HG03039 (cell line): ENCODE results near the gene ATP8B4.
"Not testable (repeated sequence)": the region's sequence is repeated elsewhere in the genome, so short reads cannot be mapped to it uniquely, and the experiment has no call there.

Source experiments
- ATAC-seq: cut with Tn5 transposase; IDR thresholded peaks from one replicate; pipeline ENCODE4 v1.9.1; 2021; ENCODE audit warnings: mild to moderate bottlenecking, moderate library complexity; ENCODE audit not compliant: unreplicated experiment

The ATP8B4 gene

DNA sequence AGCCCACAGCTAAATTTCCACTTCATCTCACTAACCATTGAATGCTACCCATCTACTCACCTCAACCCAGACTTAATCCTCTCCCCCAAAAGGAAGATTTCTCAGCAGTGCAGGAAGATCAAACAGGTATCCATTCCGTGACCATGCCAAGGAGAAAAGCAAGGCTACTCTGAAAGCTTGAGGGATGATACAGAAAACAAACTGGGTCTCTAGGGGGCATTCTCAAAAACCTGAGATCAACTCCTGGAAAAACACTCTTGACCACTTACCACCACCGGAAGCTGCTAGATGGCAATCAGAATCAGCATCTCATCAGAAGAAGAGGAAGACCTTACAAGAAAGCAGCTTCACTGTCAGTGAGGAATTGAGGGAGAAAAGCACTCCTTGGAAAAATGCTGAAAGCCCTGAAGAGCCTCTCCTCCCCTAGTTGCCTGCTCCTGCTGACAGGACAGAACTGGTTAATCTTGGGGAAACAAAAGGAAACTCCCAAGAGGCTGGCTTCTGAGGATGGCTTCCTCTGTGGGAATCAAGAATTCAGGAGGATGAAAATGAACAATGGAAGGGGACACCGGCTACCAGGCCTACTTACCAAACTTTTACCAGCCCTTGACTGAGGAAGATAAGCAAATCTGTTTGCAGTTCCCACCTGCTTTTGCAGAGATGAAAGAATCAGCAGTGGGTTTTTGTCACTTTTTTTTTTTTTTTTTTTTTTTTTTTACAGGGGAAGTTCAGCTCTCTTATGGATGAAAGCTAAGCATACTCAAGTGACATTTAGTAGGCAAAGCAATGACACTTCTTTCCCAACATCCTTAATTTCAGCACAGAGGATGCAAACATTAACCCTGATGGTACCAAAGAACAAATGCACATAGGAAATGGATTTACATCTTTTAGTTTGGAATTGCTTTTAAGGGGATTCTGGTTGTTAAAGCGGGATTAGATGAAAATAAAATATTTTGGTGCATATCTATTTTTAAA is at the start of gene ATP8B4:
Gene ATP8B4 (minus strand): TSS at position 171 of the 978 bp plus-strand sequence. CDS start 12,267 bp downstream, outside the sequence.
- ATAC-seq, result no peak

DNA sequence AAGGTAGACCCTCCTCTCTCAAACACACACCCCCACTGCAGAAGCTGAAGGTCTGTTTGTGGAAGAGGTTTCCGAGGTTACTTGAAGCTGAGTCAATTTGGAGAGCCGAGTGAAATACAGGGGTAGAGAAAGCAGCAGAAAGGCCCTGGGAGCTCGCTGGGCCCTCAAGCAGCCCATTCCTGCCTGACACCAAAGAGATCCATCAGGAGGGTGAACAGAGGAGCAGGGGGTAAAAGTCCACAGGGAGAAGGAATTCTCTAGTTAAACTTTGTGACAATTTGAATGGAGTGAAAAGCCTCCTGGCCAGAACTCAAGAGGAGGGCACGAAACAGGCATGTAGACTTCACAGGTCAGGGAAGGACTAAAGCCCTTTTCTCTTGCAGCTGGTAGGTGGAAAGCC is 49.3 kb upstream of the ATP8B4 start:
- ATAC-seq, result no peak

DNA sequence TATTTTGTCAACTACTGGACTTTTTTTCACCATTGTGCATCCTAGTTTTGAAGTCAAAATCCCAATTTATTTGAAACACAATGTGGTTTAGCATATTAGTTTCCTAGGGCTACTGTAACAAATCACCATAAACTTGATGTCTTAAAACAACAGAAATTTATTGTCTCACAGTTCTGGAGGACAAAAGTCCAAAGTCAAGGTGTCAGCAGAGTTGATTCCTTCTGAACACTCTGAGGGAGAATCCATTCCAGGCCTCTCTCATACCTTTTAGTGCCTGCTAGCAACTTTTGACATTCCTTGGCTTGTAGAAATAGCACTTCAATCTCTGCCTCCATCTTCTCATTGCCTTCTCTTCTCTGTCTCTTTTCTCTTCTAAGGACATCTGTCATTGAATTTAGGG is 48.1 kb upstream of the ATP8B4 start:
- ATAC-seq, result no peak

GRCh38 chr15:50166216-50166615 is 47.2 kb upstream of the ATP8B4 start:
- no peak for ATAC-seq

GRCh38 chr15:50164458-50164857 is 45.4 kb upstream of the ATP8B4 start:
- ATAC-seq, result no peak

DNA sequence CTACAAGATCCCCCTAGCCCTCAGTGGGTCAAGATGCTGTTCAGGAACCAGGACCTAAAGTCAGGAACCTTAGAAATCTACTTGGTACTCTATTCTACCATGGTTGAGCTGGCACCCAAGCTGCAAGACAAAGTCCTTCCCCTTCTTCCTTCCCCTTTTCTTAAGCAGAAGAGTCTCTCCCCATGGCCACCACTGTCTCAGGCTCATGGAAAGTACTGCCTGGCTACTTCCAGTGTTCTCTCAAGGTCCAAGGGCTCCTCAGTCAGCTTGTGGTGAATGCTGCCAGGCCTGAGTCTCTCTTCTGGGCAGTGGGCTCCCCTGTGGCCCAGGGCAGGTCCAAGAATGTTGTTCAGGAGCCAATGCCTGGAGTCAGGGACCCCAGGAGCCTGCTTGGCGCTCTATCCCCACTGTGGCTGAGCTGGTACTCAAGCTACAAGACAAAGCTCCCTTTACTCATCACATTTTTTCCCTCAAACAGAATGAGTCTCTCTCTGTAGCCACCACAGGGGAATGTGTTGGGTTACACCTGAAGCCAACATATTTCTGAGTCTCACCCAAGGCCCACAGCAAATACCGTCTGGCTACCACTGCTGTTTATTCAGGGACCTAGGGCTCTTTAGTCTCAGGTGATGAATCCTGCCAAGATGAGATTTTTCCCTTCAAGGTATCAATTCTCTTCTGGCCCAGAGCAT is 44.8 kb upstream of the ATP8B4 start:
- ATAC-seq, result no peak

DNA sequence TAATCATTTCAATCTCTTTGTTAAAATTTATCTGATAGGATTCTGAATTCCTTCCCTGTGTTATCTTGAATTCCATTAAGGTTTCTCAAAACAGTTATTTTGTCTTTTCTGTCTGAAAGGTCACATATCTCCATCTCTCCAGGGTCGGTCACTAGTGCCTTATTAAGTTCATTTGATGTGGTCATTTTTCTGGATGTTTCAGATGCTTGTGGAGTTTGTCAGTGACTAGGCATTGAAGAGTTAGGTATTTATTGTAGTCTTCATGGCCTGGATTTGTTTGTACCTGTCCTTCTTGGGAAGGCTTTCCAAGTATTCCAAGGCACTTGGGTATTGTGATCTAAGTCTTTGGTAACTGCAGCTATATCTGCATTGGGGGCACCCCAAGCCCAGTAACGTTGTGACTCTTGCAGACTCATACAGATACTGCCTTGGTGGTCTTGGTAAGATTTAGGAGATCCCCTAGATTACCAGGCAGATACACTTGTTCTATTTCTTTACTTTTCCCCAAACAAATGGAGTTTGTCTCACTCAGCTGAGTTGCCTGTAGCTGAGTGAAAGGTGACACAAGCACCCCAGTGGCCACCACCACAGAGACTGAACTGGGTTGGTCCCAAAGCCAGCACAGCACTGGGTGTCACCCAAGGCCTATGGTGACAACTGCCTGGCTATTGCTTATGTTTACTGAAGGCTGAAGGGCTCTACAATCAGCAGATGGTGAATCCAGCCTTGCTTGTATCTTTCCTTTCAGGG is 44.1 kb upstream of the ATP8B4 start:
- no peak for ATAC-seq

GRCh38 chr15:50158236-50158635 is 39.2 kb upstream of the ATP8B4 start:
- not testable (repeated sequence) for ATAC-seq

- ATAC-seq, result no peak
Observed at GRCh38 chr15:50151476-50151875, 32.4 kb upstream of the ATP8B4 start.

DNA sequence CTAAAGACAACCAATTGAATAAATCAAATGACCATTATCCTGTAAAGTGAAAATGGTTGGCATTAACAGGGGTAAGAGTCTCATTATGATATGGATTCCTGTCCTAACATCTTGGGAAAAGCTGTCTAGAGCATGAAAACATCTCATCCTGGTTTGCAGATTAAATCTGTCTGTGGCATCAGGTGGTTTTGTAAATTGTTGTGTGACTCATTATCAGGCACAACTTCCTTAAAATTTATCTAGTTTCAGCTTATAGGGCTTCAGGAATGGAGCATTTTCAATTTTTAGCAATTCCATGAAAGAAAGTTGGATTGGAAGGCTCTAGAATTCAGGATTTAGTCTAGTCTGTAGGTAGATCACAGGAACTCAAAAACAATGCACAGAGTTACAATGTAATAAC is 31.8 kb upstream of the ATP8B4 start:
- ATAC-seq, result no peak

DNA sequence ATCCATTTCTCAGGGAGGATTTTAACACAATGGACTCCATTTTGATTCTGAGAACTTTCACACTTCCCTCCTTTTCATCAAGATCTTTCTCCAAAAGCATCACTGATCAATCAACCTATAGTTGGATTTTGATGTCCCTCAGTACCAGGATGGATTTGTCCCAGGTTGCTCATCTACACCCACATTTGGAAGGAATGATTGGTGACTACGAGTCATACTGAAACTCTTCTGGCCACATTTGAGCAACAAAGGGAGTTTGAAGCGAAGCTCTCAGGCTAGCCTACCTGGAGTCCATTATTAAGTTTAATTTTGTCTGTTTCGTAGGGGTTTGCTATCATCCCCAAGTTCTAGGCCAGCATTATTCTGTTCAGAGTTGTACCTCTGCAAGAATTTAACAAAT is 31.3 kb upstream of the ATP8B4 start:
- no peak for ATAC-seq

- ATAC-seq, result no peak
Observed at GRCh38 chr15:50149090-50149489, 30.1 kb upstream of the ATP8B4 start.

DNA sequence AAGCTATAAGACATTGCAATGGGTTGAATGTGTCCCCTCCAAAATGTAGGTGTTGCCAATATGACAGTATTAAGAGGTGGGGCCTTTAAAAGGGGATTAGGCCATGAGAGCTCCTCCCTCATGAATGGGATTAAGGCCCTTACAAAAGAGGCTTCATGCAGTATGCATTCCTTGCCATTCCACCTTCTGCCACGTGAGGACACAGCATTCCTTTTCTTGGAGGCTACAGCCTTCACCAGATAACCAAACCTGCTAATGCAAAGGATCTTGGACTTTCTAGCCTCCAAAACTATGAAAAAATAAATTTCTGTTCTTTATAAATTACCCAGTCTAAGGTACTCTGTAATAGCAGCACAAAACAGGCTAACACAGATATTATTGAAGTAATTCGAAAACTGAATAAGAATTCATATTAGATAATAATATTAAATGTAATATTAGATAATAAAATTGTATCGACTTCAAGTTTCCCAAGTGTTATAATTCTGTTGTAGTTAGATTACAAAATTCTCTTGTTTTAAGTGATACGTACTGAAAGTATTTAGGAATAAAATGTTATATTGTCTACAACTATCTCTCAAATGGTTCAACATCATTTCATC is 29.4 kb upstream of the ATP8B4 start:
- ATAC-seq, result no peak

DNA sequence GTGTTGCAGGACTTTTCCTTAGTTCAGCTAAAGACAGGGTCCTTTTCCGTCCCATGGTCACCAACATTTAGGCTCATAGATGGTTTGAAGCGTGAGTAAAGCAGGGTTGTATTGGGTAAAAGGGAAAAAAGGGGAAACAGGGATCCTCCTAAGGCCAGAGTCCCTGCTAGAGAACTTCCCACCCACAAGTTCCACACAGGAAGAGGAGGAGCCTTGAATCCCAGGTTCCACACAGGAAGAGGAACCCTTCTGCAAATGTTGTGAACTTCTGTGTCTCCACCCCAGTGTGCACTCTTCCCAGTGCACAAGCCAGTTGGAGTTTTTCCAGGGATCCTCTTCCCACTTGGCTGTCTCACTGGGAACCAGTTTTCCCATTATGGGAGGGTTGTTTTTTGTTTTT is 27.6 kb upstream of the ATP8B4 start:
- ATAC-seq, result no peak

GRCh38 chr15:50145451-50145872 is 26.4 kb upstream of the ATP8B4 start:
- no peak for ATAC-seq

- ATAC-seq, result no peak
Observed at GRCh38 chr15:50144341-50145120, 25.5 kb upstream of the ATP8B4 start.

DNA sequence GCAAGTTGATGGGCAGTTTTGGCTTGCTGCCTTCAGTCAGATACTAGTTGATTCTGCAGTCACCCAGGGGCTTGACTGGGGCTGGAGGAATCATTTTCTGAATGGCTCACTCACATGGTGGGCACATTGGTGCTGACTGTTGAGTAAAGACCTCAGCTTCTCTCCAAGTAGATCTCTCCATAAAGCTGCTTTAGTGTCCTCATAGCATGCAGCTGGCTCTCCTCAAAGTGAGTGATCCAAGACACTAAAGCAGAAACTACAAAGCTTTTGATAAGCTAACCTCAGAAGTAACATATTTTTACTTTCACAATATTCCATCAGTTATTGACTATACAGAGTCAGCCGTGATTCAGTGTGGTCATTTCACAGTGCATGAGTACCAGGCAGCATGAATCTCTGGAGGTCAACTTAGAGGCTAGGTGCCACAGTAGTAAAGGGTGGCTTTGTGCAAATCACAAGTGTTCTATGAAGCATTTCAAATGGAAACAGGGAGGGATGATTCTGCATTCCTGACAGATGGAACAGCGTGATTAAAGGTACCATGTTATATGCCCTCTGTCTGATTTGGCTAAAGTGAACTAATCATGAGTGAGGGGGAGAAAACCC is 24.3 kb upstream of the ATP8B4 start:
- ATAC-seq, result no peak

DNA sequence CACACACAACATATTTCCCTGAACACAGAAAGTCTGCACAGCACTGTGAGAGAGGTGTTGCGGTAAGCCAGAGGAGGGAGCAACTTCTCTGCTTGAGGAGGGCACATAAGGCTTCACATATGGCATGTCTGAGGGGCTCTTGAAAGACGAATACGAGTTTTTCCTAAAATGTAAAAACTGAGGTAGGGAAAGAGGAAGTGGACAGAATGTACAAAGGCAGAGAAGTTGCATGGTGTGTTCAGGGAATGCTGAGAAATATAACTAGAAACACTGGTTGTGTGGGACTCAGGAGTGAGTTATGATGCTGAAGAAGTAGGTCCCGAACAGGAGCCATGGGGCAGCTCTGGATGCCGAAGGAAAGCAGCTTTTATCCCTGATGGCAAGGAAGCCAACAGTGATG is 22.8 kb upstream of the ATP8B4 start:
- no peak for ATAC-seq

GRCh38 chr15:50140983-50141382 is 21.9 kb upstream of the ATP8B4 start:
- no peak for ATAC-seq

- no peak for ATAC-seq
Observed at GRCh38 chr15:50140098-50140497, 21.1 kb upstream of the ATP8B4 start.
